Neutrophil (primary cell): ENCODE measurements around the gene LDOC1.
"Not testable (repeated sequence)": the region's sequence is repeated elsewhere in the genome, so short reads cannot be mapped to it uniquely, and the experiment has no call there.

Experiments used
- H3K27ac ChIP-seq: fragments of 200-600 bp; sonication (generic); 2 replicates; pipeline ENCODE4 v1.5.1; 2016; ENCODE audit warnings: mild to moderate bottlenecking, moderate library complexity
- H3K27me3 ChIP-seq: fragments of 200-600 bp; sonication (generic); 2 replicates; pipeline ENCODE4 v1.6.0; 2016; ENCODE audit warnings: mild to moderate bottlenecking
- H3K36me3 ChIP-seq: fragments of 200-600 bp; sonication (generic); 2 replicates; pipeline ENCODE4 v1.5.1; 2017
- H3K4me1 ChIP-seq, 2 experiments: fragments of 200-600 bp in 1 of 2; sonication (generic) in 1 of 2; 1 replicate in 1 of 2; 2 replicates in 1 of 2; pipeline versions ENCODE4 v1.5.1 to v1.6.1; 2013 to 2016; ENCODE audit warnings: low read depth in 1 of 2, low read length in 1 of 2, mild to moderate bottlenecking in 1 of 2, moderate library complexity in 1 of 2; ENCODE audit not compliant: control insufficient read depth in 1 of 2, insufficient read depth in 1 of 2
- H3K4me3 ChIP-seq, 2 experiments: fragments of 200-600 bp in 1 of 2; sonication (generic) in 1 of 2; 1 replicate in 1 of 2; 2 replicates in 1 of 2; pipeline ENCODE4 v1.5.1; 2013 to 2016; ENCODE audit warnings: low read depth in 1 of 2, low read length in 1 of 2, mild to moderate bottlenecking in 1 of 2, moderate library complexity in 1 of 2
- H3K9me3 ChIP-seq: fragments of 200-600 bp; sonication (generic); 2 replicates; pipeline ENCODE4 v1.5.1; 2016
- CTCF ChIP-seq: fragments of 200-600 bp; sonication (generic); IDR thresholded peaks from 2 replicates; pipeline ENCODE4 v1.5.1; 2016; ENCODE audit warnings: antibody characterized with exemption

LDOC1 gene

GRCh38 chrX:141176586-141177451 is at the start of gene LDOC1:
TSS of gene LDOC1 (minus strand) at chrX:141177129. CDS start at chrX:141177021, 108 bp downstream.
- Histone ChIP-seq H3K4me3 (no peak within 1 kb of the TSS), H3K36me3 (no peaks in the 10 kb centered on the region), H3K27ac (no peak within 1 kb of the TSS), H3K4me1 (no peaks in the 10 kb centered on the region), H3K27me3 (peaks cover 22% of the 10 kb centered on the region), H3K9me3 (no peaks in the 10 kb centered on the region)
- no peak for TF ChIP-seq CTCF

GRCh38 chrX:141221611-141222010 is 44.7 kb upstream of the LDOC1 start:
- no peak overlapping the region for H3K4me3 ChIP-seq
- no peak for TF ChIP-seq CTCF
- no peak overlapping the region for H3K27ac ChIP-seq
- H3K4me1 ChIP-seq, result no peaks in the 10 kb centered on the region
- H3K9me3 ChIP-seq, result no peaks in the 10 kb centered on the region
- no peaks in the 10 kb centered on the region for H3K36me3 ChIP-seq
- no peaks in the 10 kb centered on the region for H3K27me3 ChIP-seq

- H3K4me1 ChIP-seq, result no peaks in the 10 kb centered on the region
- no peaks in the 10 kb centered on the region for H3K9me3 ChIP-seq
- no peak for TF ChIP-seq CTCF
- no peak overlapping the region for H3K27ac ChIP-seq
- H3K27me3 ChIP-seq, result no peaks in the 10 kb centered on the region
- H3K4me3 ChIP-seq, result no peak overlapping the region
- no peaks in the 10 kb centered on the region for H3K36me3 ChIP-seq
Measured at GRCh38 chrX:141220342-141221008, 43.5 kb upstream of the LDOC1 start.

- Histone ChIP-seq H3K4me1 (no peaks in the 10 kb centered on the region), H3K9me3 (no peaks in the 10 kb centered on the region), H3K27ac (no peak overlapping the region), H3K36me3 (no peaks in the 10 kb centered on the region), H3K27me3 (no peaks in the 10 kb centered on the region), H3K4me3 (no peak overlapping the region)
- TF ChIP-seq CTCF, result no peak
Measured at GRCh38 chrX:141214196-141214595, 37.3 kb upstream of the LDOC1 start.

- no peak for TF ChIP-seq CTCF
- Histone ChIP-seq H3K36me3 (no peaks in the 10 kb centered on the region), H3K4me1 (no peaks in the 10 kb centered on the region), H3K4me3 (no peak overlapping the region), H3K9me3 (no peaks in the 10 kb centered on the region), H3K27me3 (no peaks in the 10 kb centered on the region), H3K27ac (no peak overlapping the region)
Measured at GRCh38 chrX:141201962-141202361, 25.0 kb upstream of the LDOC1 start.

- not testable (repeated sequence) for H3K36me3 ChIP-seq, H3K27me3 ChIP-seq, H3K27ac ChIP-seq
Measured at GRCh38 chrX:141188573-141188972, 11.6 kb upstream of the LDOC1 start.

More at GRCh38 chrX:141188573-141188972, 11.6 kb upstream of the LDOC1 start:
- not testable (repeated sequence) for H3K4me3 ChIP-seq, H3K4me1 ChIP-seq, H3K9me3 ChIP-seq
